Testis (tissue), 2 donors: ENCODE measurements around the gene INPP5A.

ENCODE experiments used
- CTCF ChIP-seq, 3 experiments: fragments of 450-650 bp in 2 of 3; fragments of 200-600 bp in 1 of 3; sonication (generic) in 1 of 3; IDR thresholded peaks; one replicate each; pipeline ENCODE4 v1.5.1; 2016 to 2019; ENCODE audit warnings: antibody characterized with exemption in 3 of 3, mild to moderate bottlenecking in 2 of 3, moderate library complexity in 1 of 3
- POLR2A ChIP-seq: fragments of 450-650 bp; IDR thresholded peaks from one replicate; pipeline ENCODE4 v1.6.1; 2017; ENCODE audit warnings: antibody characterized with exemption, mild to moderate bottlenecking, moderate library complexity

DNA sequence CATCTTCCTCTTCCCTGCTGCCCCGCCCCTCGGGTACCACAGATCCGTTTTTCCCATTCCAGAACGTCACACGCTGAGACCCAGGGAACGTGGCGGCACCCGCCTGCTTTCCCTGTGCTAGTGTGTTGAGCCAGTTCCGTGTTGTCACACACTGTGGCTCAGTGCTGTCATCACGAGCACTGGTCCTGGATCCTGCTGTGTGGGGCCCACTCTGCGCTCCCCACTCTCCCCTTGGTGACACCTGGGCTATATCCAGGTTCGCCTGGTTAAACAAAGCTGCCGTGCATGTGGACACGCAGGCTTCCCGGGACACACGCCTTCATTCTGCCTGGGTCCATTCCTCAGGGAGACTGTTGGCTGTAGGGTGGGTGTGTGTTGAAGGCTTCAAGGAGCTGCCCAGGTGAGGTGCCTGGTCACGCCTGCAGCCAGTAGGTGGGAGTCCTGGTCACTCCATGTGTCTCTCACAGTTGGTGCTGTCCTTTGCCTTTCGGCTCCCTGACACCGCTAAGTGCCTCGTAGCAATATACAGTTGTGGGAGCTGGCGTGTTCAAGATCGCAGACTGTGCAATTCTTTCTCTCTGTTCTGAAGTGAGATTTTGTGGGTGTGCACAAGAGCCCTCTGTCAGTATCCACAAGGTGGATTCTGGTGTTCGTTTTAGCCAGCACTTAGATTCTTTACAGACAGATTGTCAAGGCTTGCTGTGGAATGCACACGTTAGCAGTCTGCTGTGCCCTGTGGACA lies 88.6 kb downstream of the INPP5A start:
- TF ChIP-seq CTCF (IDR thresholded peaks at IDR 0.05) (no peak), POLR2A (no peak)
